ENCODE measurements around the gene C4BPB.

C4BPB gene

GRCh38 chr1:207131163-207131562 is 42.5 kb downstream of the C4BPB start:
- no peak overlapping the region for H3K4me3 ChIP-seq (ENCODE audit: low read depth, low read length)
- no peak for DNase-seq (ENCODE audit: low read depth)
- no peak for TF ChIP-seq CTCF (IDR thresholded peaks at IDR 0.05; ENCODE audit: low read depth, low read length, missing control alignments)

GRCh38 chr1:207134581-207134980 is 45.9 kb downstream of the C4BPB start:
- DNase-seq (ENCODE audit: low read depth) = no peak
- TF ChIP-seq CTCF (IDR thresholded peaks at IDR 0.05; ENCODE audit: low read depth, low read length, missing control alignments) = no peak

GRCh38 chr1:207139616-207140015 is 51.0 kb downstream of the C4BPB start:
- no peak for DNase-seq (ENCODE audit: low read depth)
- no peak overlapping the region for H3K4me3 ChIP-seq (ENCODE audit: low read depth, low read length)
- no peak for TF ChIP-seq CTCF (IDR thresholded peaks at IDR 0.05; ENCODE audit: low read depth, low read length, missing control alignments)

More at GRCh38 chr1:207134581-207134980, 45.9 kb downstream of the C4BPB start:
- H3K4me3 ChIP-seq (ENCODE audit: low read depth, low read length) = no peak overlapping the region

GRCh38 chr1:207140536-207140935 is 51.9 kb downstream of the C4BPB start:
- no peak for DNase-seq (ENCODE audit: low read depth)
- no peak overlapping the region for H3K4me3 ChIP-seq (ENCODE audit: low read depth, low read length)
- no peak for TF ChIP-seq CTCF (IDR thresholded peaks at IDR 0.05; ENCODE audit: low read depth, low read length, missing control alignments)

- no peak for TF ChIP-seq CTCF (IDR thresholded peaks at IDR 0.05; ENCODE audit: low read depth, low read length, missing control alignments)
- no peak overlapping the region for H3K4me3 ChIP-seq (ENCODE audit: low read depth, low read length)
- DNase-seq (ENCODE audit: low read depth) = no peak
Observed at GRCh38 chr1:207145401-207146058, 56.9 kb downstream of the C4BPB start.
